Heart left ventricle (tissue), 13 donors: ENCODE measurements around the gene ATP5F1E.

Experiments
- POLR2A ChIP-seq, 2 donors: fragments of 450-650 bp; IDR thresholded peaks; one replicate each; pipeline ENCODE4 v1.6.1; 2017; ENCODE audit warnings: antibody characterized with exemption in 2 of 2, mild to moderate bottlenecking in 2 of 2, moderate library complexity in 2 of 2
- TF ChIP-seq, protein P1 (sequence below), 12 donors: fragments of 200-600 bp; sonication (generic) in 4 of 12; IDR thresholded peaks; one replicate each; pipeline versions ENCODE4 v1.5.0 to v1.8.0; 2018 to 2022; ENCODE audit warnings: antibody characterized with exemption in 12 of 12, mild to moderate bottlenecking in 5 of 12
- donor health status: ischemic (EF 13 %, LVEDD 7.1; RV severe dilation, severe dysfunction).
- donor health status: DM: no; HTN: yes; CAD: no.
- donor health status: DM: no; HTN: no; CAD: no.
- donor health status: ischemic (EF 25% LVEDD 6.9; RV normal size, moderate dysfunction).
- donor health status: ischemic (EF 25% LVEDD 5.7; RV mildly dilated, moderate dysfunction).
- donor health status: ischemic (EF 35%, LVEDD 5.7; RV mildly dilated, moderate dysfunction).
- donor health status: nonischemic (EF 11% LVEDD 7.7; RV severe dilation, severe dysfunction).
- donor health status: DM: yes; HTN: yes; CAD: no.
- donor health status: PGD.
- donor health status: ischemic (EF 29% LVEDD 5.4; RV normal size, mild dysfunction).
- donor health status: nonischemic (EF 23%, LVEDD 6.1; RV moderate dilation, normal function).

DNA sequence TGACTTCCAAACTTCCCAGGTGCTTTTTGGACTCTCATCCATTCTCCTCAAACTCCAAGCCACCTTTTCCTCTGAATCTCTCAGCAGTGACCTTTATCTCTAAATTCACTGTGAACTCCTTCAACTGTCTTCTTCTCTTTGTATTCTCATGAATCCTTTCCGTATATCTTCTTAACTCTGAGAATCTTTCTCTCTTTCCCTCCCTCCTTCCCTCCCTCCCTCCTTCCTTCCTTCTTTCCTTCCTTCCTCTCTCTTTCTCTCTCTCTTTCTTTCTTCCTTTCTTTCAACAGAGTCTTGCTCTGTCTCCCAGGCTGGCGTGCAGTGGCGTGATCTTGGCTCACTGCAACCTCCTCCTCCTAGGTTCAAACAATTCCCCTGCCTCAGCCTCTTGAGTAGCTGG, 14.7 kb upstream of the ATP5F1E start:
- TF ChIP-seq, protein P1, sequence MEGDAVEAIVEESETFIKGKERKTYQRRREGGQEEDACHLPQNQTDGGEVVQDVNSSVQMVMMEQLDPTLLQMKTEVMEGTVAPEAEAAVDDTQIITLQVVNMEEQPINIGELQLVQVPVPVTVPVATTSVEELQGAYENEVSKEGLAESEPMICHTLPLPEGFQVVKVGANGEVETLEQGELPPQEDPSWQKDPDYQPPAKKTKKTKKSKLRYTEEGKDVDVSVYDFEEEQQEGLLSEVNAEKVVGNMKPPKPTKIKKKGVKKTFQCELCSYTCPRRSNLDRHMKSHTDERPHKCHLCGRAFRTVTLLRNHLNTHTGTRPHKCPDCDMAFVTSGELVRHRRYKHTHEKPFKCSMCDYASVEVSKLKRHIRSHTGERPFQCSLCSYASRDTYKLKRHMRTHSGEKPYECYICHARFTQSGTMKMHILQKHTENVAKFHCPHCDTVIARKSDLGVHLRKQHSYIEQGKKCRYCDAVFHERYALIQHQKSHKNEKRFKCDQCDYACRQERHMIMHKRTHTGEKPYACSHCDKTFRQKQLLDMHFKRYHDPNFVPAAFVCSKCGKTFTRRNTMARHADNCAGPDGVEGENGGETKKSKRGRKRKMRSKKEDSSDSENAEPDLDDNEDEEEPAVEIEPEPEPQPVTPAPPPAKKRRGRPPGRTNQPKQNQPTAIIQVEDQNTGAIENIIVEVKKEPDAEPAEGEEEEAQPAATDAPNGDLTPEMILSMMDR (IDR thresholded peaks at IDR 0.05) = no peak
- no peak for TF ChIP-seq POLR2A (IDR thresholded peaks at IDR 0.05)
